GM12874 (cell line): ENCODE results near the gene APOA5.

Experiments
- CTCF ChIP-seq: IDR thresholded peaks from 2 replicates; pipeline ENCODE4 v1.5.1; 2011; ENCODE audit warnings: low read depth, mild to moderate bottlenecking, control low read depth, low read length, moderate library complexity; ENCODE audit not compliant: insufficient read depth

Gene APOA5

GRCh38 chr11:116798368-116798767 is 6.7 kb upstream of the APOA5 start:
- no peak for TF ChIP-seq CTCF

- no peak for TF ChIP-seq CTCF
These were observed 6.1 kb upstream of the APOA5 start for GRCh38 chr11:116797816-116798215.

- no peak for TF ChIP-seq CTCF
These were observed 4.9 kb upstream of the APOA5 start for GRCh38 chr11:116796548-116796947.

GRCh38 chr11:116794851-116795250 is 3.2 kb upstream of the APOA5 start:
- TF ChIP-seq CTCF: no peak

- TF ChIP-seq CTCF: no peak
These were observed 2.1 kb upstream of the APOA5 start for GRCh38 chr11:116793772-116794097.

GRCh38 chr11:116792869-116793771 is 1.4 kb upstream of the APOA5 start:
- TF ChIP-seq CTCF: no peak

- no peak for TF ChIP-seq CTCF
These were observed 627 bp upstream of the APOA5 start for GRCh38 chr11:116792144-116792868.
